ENCODE results near the gene DSPP.
"Not testable (repeated sequence)": the region's sequence is repeated elsewhere in the genome, so short reads cannot be mapped to it uniquely, and the experiment has no call there.

DSPP gene

GRCh38 chr4:87608229-87608628 is at the start of gene DSPP:
Gene DSPP (plus strand): TSS chr4:87608529. CDS start chr4:87610909, 2,380 bp downstream.
- no peak for DNase-seq

DNA sequence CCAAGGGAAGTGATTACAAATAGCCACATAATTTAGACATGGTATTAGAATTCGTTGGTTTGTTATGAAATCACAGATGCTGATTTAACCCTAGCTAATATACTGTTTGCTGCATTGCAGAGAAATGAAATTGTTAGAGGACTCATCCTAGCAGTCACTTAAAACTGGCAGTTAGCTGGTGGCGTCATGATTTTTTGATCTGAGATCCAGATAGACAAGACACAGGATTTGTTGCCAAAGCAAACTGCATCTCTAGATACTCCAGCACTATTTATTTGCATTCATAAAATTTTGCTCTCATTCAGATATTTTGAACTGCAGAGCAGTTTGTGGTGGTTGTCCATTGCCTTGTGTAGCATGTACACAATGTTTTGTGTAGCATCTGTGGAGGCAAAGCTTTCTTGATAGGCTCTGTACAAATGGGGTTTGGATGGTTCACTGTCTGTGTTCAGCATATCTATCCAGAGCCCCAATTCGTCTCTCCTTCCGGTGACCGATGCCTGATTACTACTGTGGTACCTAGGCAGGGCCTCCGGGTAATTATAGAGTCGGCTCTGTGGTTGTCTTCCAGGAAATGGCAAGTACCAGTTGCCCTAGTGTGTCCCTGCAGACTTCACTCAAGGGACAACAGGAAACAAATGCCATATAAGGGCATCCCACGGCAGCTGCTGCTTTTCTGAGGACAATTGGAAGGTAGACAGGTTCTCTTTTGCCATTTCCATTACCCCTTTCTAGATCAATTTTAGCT is 49.1 kb upstream of the DSPP start:
- no peak for DNase-seq

GRCh38 chr4:87560802-87561201 is 47.5 kb upstream of the DSPP start:
- no peak for DNase-seq

- DNase-seq: no peak
Measured at GRCh38 chr4:87565746-87566145, 42.6 kb upstream of the DSPP start.

- DNase-seq: no peak
Measured at GRCh38 chr4:87566276-87566675, 42.1 kb upstream of the DSPP start.

- DNase-seq: no peak
Measured at GRCh38 chr4:87567191-87567590, 41.1 kb upstream of the DSPP start.

- no peak for DNase-seq
Measured at GRCh38 chr4:87570290-87570805, 38.0 kb upstream of the DSPP start.

GRCh38 chr4:87574376-87574775 is 34.0 kb upstream of the DSPP start:
- DNase-seq: not testable (repeated sequence)

DNA sequence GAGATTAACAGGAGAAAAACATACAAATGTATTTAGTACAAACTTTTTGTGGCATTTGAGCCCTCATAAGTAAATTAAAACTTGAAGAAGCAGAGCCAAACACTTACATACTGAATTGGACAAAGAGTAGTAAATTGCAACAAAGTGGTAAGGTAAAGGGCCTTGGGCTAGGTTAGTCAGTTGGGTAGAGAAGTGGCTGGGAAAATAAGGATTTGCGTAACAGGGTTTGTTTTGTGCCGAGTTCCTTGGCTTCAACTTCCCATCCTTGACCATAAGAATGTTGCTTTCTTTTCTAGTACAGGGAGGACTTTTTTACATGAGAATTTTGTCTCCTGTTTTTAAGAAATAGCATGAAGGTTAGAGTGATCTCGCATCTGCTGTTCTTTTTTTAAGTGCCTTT is 33.3 kb upstream of the DSPP start:
- no peak for DNase-seq

GRCh38 chr4:87575408-87575807 is 32.9 kb upstream of the DSPP start:
- DNase-seq: no peak

GRCh38 chr4:87575983-87576382 is 32.3 kb upstream of the DSPP start:
- no peak for DNase-seq

- DNase-seq: no peak
Measured at GRCh38 chr4:87579478-87579877, 28.9 kb upstream of the DSPP start.

- no peak for DNase-seq
Measured at GRCh38 chr4:87580057-87580456, 28.3 kb upstream of the DSPP start.

DNA sequence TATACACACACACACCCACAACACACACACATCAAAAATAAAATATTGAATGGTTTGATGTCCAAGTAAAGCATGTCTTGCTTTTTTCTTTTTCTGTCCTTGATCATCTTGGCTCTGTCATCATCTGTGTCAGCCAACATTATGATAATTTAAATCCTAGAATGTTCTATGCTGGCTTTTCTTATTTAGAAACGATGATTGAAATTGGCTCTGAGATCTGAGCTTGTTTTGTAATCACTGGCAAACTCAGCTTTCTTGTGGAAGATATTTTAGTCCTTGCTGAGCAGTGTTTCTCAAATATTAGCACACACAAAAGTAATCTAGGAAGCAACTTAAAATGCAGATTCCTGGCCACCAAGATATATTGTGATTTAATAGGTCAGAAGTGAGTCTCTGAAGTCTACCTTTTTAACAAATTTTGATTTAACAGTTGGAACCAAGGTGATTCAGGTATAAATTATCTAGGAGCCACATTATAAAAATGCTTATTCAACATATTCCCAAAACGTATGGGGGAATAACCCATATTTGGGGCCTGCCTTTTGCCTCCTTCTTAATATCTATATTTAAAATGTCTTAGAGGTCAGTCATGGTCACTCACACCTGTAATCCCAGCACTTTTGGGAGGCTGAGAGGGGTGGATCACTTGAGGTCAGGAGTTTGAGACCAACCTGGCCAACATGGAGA is 24.0 kb upstream of the DSPP start:
- DNase-seq: no peak

- DNase-seq: no peak
Measured at GRCh38 chr4:87589531-87589930, 18.8 kb upstream of the DSPP start.

- DNase-seq: no peak
Measured at GRCh38 chr4:87592124-87592523, 16.2 kb upstream of the DSPP start.

DNA sequence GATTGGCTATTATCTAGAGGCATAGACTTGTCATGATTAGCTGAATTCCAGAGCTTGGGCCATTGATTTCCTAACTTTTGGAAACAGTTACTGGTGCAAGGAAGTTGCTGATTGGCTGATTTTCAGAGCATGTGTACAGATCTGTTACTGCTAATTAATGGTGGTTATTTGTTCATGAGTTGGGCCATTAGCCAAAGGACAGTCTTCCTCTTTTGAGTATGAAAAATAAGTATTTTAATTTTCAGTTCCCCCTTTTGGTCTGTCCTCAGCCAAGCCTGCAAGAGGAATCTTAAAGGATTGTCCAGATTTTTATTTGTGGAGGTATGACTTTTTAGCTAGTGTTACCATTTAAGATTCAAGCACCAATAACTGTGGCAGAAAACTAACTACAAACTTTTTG is 7.0 kb upstream of the DSPP start:
- DNase-seq: no peak

GRCh38 chr4:87614292-87614890 is 6.1 kb downstream of the DSPP start:
- no peak for DNase-seq

GRCh38 chr4:87616268-87616667 is 7.9 kb downstream of the DSPP start:
- DNase-seq: no peak

- DNase-seq: no peak
Measured at GRCh38 chr4:87620086-87620485, 11.8 kb downstream of the DSPP start.

GRCh38 chr4:87620491-87620890 is 12.2 kb downstream of the DSPP start:
- DNase-seq: peak in 1 of 56 donors; percentile 43

GRCh38 chr4:87622303-87622702 is 14.0 kb downstream of the DSPP start:
- DNase-seq: peak in 3 of 56 donors; percentile 5 to 16 (median 11)

All from amygdala (tissue), 56 donors.